GM12801 (cell line): ENCODE results near the gene SPPL2B.

Source experiments
- TF ChIP-seq, protein P1 (sequence below): IDR thresholded peaks from one replicate; pipeline ENCODE4 v1.5.1; 2011; ENCODE audit warnings: control low read depth; ENCODE audit not compliant: insufficient read length; ENCODE audit errors: extremely low read depth

Gene SPPL2B, protein sequence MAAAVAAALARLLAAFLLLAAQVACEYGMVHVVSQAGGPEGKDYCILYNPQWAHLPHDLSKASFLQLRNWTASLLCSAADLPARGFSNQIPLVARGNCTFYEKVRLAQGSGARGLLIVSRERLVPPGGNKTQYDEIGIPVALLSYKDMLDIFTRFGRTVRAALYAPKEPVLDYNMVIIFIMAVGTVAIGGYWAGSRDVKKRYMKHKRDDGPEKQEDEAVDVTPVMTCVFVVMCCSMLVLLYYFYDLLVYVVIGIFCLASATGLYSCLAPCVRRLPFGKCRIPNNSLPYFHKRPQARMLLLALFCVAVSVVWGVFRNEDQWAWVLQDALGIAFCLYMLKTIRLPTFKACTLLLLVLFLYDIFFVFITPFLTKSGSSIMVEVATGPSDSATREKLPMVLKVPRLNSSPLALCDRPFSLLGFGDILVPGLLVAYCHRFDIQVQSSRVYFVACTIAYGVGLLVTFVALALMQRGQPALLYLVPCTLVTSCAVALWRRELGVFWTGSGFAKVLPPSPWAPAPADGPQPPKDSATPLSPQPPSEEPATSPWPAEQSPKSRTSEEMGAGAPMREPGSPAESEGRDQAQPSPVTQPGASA

DNA sequence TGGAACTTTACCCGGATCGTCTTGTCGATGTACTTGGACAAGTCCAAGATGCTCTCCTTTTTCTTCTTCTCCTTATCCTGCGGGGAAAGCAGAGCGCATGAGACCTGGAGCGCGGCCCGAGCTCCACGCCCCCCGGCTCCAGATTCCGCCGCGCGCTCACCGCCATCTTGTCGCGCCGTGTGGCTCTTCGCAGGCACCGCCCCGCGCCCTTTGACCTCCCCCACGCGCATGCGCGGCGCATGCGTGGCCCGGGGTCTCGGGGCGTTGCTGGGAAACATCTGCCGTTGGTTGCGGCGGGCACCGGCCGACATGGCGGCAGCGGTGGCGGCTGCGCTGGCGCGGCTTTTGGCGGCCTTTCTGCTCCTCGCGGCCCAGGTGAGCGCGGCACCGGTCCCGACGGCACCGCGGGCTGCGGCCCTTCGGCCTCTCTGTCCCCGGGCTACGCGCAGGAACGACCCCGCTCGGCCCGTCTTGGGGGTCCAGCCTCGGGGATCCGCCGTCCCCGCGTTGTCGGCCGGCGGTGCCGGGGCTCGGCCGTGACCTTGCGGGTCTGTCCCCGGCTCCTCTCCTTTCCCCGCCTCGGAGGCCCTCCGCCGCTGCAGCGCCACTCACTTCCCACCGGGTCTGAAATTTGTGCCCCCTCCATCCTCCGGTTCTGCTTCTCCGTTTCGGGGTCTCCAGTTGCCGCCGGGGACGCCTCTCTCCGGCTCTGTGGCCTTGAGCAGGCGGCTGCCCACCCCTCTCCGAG, at the start of gene SPPL2B, which contains the start of gene LSM7:
Gene SPPL2B, plus strand, starts transcription at position 284 of the 748 bp plus-strand sequence. Its CDS starts 26 bp downstream, at position 310.
Gene LSM7, minus strand, starts transcription at position 186 of the 748 bp plus-strand sequence. Its CDS starts 20 bp downstream, at position 166.
- TF ChIP-seq, protein P1, sequence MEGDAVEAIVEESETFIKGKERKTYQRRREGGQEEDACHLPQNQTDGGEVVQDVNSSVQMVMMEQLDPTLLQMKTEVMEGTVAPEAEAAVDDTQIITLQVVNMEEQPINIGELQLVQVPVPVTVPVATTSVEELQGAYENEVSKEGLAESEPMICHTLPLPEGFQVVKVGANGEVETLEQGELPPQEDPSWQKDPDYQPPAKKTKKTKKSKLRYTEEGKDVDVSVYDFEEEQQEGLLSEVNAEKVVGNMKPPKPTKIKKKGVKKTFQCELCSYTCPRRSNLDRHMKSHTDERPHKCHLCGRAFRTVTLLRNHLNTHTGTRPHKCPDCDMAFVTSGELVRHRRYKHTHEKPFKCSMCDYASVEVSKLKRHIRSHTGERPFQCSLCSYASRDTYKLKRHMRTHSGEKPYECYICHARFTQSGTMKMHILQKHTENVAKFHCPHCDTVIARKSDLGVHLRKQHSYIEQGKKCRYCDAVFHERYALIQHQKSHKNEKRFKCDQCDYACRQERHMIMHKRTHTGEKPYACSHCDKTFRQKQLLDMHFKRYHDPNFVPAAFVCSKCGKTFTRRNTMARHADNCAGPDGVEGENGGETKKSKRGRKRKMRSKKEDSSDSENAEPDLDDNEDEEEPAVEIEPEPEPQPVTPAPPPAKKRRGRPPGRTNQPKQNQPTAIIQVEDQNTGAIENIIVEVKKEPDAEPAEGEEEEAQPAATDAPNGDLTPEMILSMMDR = no peak

DNA sequence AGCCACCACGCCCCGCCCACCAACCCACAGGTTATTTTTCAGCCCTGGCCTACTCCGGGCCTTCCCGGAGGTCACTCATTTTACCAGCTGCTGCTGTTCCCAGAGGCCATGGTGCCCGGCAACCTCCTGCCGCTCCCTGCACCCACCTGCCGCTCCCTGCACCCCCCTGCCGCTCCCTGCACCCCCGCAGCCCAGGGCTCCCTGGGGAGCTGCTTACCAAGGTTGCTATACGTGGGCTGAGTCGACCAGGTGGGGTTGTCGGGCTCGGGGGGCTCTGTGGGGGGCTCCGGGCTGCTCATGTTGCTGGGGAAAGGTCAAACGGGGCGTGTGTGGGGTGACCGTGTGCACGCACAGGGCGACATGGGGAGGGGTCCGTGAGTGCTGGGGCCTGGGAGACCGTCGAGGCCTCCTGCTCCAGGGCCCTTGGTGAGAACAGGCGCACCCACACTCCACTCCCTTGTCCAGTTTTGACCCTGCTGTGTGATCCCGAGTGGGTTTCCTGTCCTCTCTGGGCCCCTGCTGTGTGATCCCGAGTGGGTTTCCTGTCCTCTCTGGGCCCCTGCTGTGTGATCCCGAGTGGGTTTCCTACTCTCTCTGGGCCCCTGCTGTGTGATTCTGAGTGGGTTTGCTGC, 47.7 kb upstream of the SPPL2B start:
- TF ChIP-seq, protein P1 = no peak

DNA sequence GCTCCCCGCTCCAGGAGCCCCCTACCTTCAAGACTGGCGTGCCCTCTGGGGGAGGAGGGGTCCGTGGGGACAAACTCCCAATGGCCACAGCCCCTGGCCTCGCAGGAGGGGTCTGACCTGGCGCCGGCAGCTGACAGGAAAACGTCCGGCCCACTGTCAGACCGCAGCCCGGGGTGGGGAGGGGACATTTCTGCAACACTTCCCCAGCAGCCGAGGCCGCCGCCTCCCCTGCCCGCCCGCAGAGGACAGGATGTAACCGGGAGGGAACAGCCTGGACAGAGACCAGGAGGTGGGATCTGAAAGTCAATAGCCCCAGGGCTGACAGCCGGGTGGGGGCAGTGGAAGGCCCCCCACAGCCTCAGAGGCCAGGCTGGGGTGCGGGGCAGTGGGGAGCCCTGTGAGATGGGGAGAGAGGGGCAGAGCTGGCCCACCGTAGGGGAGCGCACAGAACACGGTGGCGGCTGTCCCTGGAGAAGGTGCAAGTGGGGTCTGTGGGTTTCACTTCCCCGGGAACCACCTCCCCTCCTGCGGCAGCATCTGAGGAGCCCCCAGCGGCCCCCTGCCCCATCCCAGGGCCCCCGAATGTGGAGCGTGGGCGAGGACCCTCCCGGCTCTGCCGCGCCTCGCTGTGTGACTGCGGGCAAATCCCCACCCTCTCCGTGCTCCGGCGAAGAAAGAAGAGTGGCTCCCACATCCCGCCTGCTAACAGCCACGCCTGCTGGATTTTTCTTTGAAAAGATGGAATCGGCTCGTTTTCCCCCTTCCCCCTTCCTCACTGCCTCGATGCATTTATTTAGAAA, 46.2 kb upstream of the SPPL2B start, which contains the start of gene PEAK3:
Gene PEAK3, minus strand, starts transcription at position 114 of the 800 bp plus-strand sequence. CDS start 1,244 bp downstream, outside the sequence.
- TF ChIP-seq, protein P1 = no peak

DNA sequence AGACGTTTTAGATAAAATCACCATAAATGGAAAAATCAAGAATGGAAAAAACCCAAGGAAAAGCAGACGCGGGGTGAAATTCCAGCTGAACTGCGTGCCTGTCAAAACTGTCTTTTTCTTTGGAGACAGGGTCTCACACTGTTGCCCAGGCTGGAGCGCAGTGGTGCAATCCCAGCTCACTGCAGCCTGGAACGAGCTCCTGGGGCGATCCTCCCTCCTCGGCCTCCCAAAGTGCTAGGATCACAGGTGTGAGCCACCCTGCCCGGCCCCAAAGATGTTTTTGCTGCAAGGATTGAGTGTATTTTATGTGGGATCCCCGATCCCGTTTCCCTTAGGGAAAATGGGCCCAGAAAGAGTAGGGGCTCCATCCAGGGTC, 45.6 kb upstream of the SPPL2B start:
- TF ChIP-seq, protein P1 = no peak

DNA sequence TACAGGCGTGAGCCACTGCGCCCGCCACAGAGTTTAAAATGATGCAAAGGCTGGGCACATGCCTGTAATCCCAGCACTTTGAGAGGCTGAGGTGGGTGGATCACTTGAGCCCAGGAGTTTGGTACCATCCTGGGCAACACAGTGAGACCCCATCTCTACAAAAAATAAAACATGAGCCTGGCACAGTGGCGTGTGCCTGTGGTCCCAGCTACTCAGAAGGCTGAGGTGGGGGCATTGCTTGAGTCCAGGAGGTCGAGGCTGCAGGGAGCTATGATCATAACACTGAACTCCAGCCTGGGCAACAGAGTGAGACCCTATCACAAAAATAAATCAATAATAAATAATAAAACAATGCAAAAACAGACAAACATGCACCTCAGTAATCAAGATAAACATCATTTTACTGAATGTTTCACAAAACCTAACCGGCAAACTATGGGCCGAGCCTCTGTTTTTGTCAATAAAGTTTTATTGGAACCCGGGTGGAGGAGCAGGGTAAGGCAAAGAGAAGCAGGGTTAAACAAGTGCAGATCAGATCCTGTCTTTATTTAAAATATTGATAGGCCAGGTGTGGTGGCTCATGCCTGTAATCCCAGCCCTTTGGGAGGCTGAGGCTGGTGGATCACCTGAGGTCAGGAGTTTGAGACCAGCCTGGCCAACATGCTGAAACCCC, 44.5 kb upstream of the SPPL2B start:
- TF ChIP-seq, protein P1 = no peak

DNA sequence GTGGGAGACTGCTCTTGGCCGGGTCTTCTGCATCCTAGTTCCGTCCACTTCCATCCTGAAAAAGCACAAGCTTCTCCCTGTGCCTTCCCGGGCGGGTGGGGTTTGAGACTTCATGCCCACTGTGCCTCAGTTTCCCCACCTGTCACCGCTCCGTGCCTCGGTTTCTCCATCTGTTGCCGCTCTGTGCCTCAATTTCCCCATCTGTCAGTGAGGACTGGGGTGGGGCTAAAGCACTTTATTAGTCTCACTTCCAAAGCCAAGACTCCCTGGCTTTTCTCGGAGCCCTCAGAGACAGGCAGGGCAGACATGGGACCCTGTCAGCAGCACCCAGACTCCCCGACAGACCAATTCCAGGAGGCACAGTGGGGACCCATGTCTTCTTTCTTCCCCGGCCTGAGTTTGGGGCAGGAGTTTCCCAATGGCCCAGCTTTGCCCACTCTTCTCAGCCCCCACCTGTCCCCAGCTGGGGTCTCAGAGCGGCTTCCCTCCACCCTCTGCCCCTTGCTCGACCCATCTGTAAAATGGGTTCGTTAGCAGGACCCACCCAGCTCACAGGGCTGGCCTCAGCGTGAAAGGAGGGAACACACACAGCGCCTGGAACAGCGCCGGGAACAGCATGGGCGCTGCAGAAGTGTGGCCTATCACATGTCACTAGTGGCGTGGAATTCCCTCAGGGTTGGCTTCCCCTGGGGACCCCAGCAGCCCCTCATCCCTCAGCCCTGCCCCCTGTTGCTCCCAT, 41.9 kb upstream of the SPPL2B start:
- TF ChIP-seq, protein P1 = no peak
